Adrenal gland (tissue), 12 donors: Measurements from ENCODE around the gene COL6A2. TPM values are rescaled to one million over a fixed set of nuclear protein-coding genes. Genes with fewer than 3 reads are reported as not detected.
A peak's percentile ranks its signal among the peaks of the same experiment; 100 is the strongest.

Source experiments
- DNase-seq, 7 donors: peaks; one replicate each; pipeline ENCODE4 v3.0.0-alpha.2; 2019 to 2020
- H3K27ac ChIP-seq, 5 donors: fragments of 200-600 bp; sonication (generic) in 4 of 5; 1 replicate in 3 of 5; 2 replicates in 2 of 5; pipeline versions ENCODE4 v1.5.1 to v1.8.0; 2016 to 2020; ENCODE audit warnings: mild to moderate bottlenecking in 1 of 5
- H3K27me3 ChIP-seq: fragments of 200-600 bp; 2 replicates; pipeline ENCODE4 v1.8.0; 2021
- H3K36me3 ChIP-seq, 2 donors: fragments of 200-600 bp; replicated peaks in 1 of 2; 1 replicate in 1 of 2; 2 replicates in 1 of 2; pipeline versions ENCODE4 v1.5.1 to v1.8.0; 2018 to 2022
- H3K4me1 ChIP-seq, 2 donors: fragments of 200-600 bp; replicated peaks in 1 of 2; 1 replicate in 1 of 2; 2 replicates in 1 of 2; pipeline versions ENCODE4 v1.5.1 to v1.8.0; 2018 to 2021
- H3K4me3 ChIP-seq, 4 donors: fragments of 200-600 bp; sonication (generic) in 3 of 4; one replicate each; pipeline ENCODE4 v1.5.1; 2016 to 2018
- H3K9me3 ChIP-seq, 3 donors: fragments of 200-600 bp; sonication (generic) in 1 of 3; replicated peaks in 1 of 3; 1 replicate in 2 of 3; 2 replicates in 1 of 3; pipeline versions ENCODE4 v1.5.1 to v1.8.0; 2016 to 2021
- CTCF ChIP-seq, 6 experiments: fragments of 450-650 bp in 4 of 6; fragments of 200-600 bp in 2 of 6; sonication (generic) in 1 of 6; IDR thresholded peaks; 1 replicate in 5 of 6; 2 replicates in 1 of 6; pipeline versions ENCODE4 v1.5.1 to v1.8.0; 2016 to 2021; ENCODE audit warnings: antibody characterized with exemption in 6 of 6, mild to moderate bottlenecking in 2 of 6, moderate library complexity in 1 of 6
- POLR2A ChIP-seq, 2 donors: fragments of 450-650 bp; IDR thresholded peaks; one replicate each; pipeline ENCODE4 v1.6.1; 2017; ENCODE audit warnings: antibody characterized with exemption in 2 of 2, mild to moderate bottlenecking in 2 of 2, moderate library complexity in 1 of 2
- WGBS, 4 donors: extraction: QIAGEN DNeasy Blood & Tissue Kit in 2 of 4; methylation state at CpG; one replicate each; pipeline versions ENCODE4 v1.1.5 to v1.1.7; 2013 to 2017; 5-methylcytosine and 5-hydroxymethylcytosine counted together
- intact Hi-C, 2 donors: fragments of 100-400 bp; cut with DNase I; formaldehyde crosslinking; loops; one replicate each; pipeline versions ENCODE4 v1.14.1 to v1.15.0; 2022 to 2023
- polyA plus RNA-seq, 3 donors: library from polyadenylated mRNA; stranded (reverse); fragments of 200-250 nt in 2 of 3; fragments of 350-450 nt in 1 of 3; fragmentation: Illumina TruSeq in 1 of 3; extraction: RNeasy Lipid Tissue Mini Kit (QIAGEN cat#74804) in 1 of 3; gene quantifications; one replicate each; pipeline ENCODE4 v1.2.3, GENCODE V29; 2013 to 2014
- total RNA-seq, 9 donors: library from RNA; depleted of rRNA in 4 of 9; stranded (reverse); fragments of >200 nt in 4 of 9; fragments of 120-200 nt in 1 of 9; fragmentation: NEBNext Ultra II Directional in 1 of 9; extraction: Animal tissue kit (Norgen Biotek cat#: 25700) in 1 of 9; gene quantifications; one replicate each; pipeline versions ENCODE4 v1.1.0 to v1.2.4, GENCODE V29; 2013 to 2023
- donor health status: healthy with polysubstance abuse.
- donor health status: Bipolar disorder and iron deficiency.
- donor health status: DM: yes; HTN: yes; CAD: no.
- donor health status: DM: no; HTN: no; CAD: no.
- donor health status: DM: no; HTN: no; CAD: no.
- donor health status: DM: yes; HTN: yes; CAD: no.

COL6A2 gene
- total and polyA plus RNA-seq, 12 donors, result 19.0 to 543 (median 181) TPM

- Histone ChIP-seq H3K27ac (no peak overlapping the region), H3K27me3 (no peaks in the 10 kb centered on the region), H3K4me1 (peaks cover 11 to 12% of the 10 kb centered on the region in 2 donors), H3K9me3 (no peaks in the 10 kb centered on the region), H3K4me3 (no peak overlapping the region), H3K36me3 (no peaks in the 10 kb centered on the region)
- TF ChIP-seq POLR2A (IDR thresholded peaks at IDR 0.05), result no peak
- TF ChIP-seq CTCF (IDR thresholded peaks at IDR 0.05), result no peak
- peak in 4 of 7 donors; percentile 5 to 22 (median 14) for DNase-seq
- 89 to 94% (median 93%) methylated on average over 6 to 24 of the region's 24 CpGs for WGBS, 4 donors
- intact Hi-C loops, result no loop called here
Measured at GRCh38 chr21:46150491-46151121, 52.7 kb downstream of the COL6A2 start.

- intact Hi-C loops, result no loop called here
Measured at GRCh38 chr21:46151261-46151988, 53.5 kb downstream of the COL6A2 start.

GRCh38 chr21:46151989-46152926 is 54.3 kb downstream of the COL6A2 start:
- 83 to 88% (median 86%) methylated on average over 39 to 45 of the region's 45 CpGs for WGBS, 4 donors
- H3K4me3 ChIP-seq, result no peak overlapping the region

More at GRCh38 chr21:46151261-46151988, 53.5 kb downstream of the COL6A2 start:
- no peak for TF ChIP-seq POLR2A (IDR thresholded peaks at IDR 0.05)
- TF ChIP-seq CTCF (IDR thresholded peaks at IDR 0.05), result no peak
- Histone ChIP-seq H3K9me3 (no peaks in the 10 kb centered on the region), H3K4me3 (no peak overlapping the region), H3K27me3 (no peaks in the 10 kb centered on the region), H3K36me3 (no peaks in the 10 kb centered on the region), H3K4me1 (peaks cover 11 to 12% of the 10 kb centered on the region in 2 donors), H3K27ac (no peak overlapping the region)
- 86 to 96% (median 90%) methylated on average over 5 to 47 of the region's 47 CpGs for WGBS, 4 donors
- peak in 6 of 7 donors; percentile 7 to 48 (median 16) for DNase-seq

More at GRCh38 chr21:46151989-46152926, 54.3 kb downstream of the COL6A2 start:
- intact Hi-C loops, result no loop called here
- TF ChIP-seq CTCF (IDR thresholded peaks at IDR 0.05) (no peak), POLR2A (IDR thresholded peaks at IDR 0.05) (no peak)
- Histone ChIP-seq H3K4me1 (peaks cover 11 to 12% of the 10 kb centered on the region in 2 donors), H3K27ac (peak overlapping the region in 1 of 5 donors; percentile 4), H3K36me3 (no peaks in the 10 kb centered on the region), H3K9me3 (no peaks in the 10 kb centered on the region), H3K27me3 (no peaks in the 10 kb centered on the region)
- peak; percentile 0 to 49 (median 16) for DNase-seq
